HG03280 (cell line): Measurements from ENCODE around the gene NUDT2.
A peak's percentile ranks its signal among the peaks of the same experiment; 100 is the strongest.
"Not testable (repeated sequence)": the region's sequence is repeated elsewhere in the genome, so short reads cannot be mapped to it uniquely, and the experiment has no call there.

Source experiments
- ATAC-seq: cut with Tn5 transposase; IDR thresholded peaks from one replicate; pipeline ENCODE4 v1.9.1; 2021; ENCODE audit warnings: mild to moderate bottlenecking, moderate library complexity; ENCODE audit not compliant: unreplicated experiment

NUDT2 gene

DNA sequence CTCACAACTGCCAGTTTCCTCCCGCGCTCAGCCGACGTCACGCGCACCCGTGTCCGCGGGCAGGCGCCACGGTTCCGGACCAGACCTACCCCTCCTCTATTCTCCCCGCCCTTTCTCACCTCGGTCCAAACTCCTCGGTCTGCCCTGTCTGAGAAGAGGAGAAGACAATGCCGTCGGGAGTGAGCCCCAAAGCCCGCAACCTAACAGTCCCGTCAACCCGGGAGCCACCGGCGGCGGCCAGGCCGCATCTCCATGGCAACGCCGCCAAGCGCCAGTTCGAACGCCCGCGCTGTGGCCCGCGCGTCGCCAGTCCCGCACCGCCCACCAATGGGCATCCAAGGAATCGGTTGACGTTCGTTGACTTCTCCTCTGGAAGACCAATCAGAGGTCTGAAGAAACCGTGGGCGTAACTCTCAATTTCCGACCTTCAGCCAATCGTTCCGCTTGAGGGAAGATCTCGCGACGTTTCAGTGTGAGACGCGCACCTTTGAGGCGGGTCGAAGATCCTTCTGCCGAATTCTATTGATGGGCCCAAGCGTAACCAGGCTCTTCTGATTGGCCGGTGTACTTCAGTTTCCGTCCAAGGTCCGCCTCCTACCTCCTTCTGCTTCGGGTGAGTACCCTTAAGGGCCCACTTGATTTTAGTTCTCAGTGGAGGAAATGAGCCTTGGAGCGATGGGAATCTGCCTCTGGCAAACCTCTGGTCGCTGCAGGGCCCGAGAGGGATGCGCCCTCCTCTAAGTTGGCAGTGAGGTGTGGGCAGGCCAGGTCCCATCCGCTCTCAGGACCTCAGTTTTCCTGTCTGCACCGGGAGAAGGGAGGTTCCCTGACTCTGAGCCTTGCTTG, at the start of gene NUDT2, which contains the start of gene KIF24:
Gene NUDT2 (plus strand): TSS at position 583 of the 846 bp plus-strand sequence. CDS start 9,471 bp downstream, outside the sequence.
Gene KIF24 (minus strand): TSS at position 282 of the 846 bp plus-strand sequence. CDS start 17,922 bp downstream, outside the sequence.
- peak; percentile 91 for ATAC-seq

DNA sequence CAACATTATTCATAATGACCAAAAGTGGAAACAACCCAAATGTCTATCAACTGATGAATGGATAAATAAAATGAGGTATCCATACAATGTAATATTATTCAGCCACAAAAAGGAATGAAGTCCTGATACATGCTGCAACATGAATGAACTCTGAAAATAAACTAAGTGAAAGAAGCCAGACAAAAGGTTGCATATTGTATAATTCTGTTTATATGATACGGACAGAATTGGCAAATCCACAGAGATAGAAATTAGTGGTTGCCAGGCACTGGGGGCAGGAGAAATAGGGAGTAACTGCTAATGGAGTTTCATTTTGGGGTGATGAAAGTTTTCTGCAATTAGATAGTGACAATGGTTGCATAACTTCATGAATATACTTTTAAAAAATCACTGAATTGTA, 47.3 kb upstream of the NUDT2 start:
- no peak for ATAC-seq

DNA sequence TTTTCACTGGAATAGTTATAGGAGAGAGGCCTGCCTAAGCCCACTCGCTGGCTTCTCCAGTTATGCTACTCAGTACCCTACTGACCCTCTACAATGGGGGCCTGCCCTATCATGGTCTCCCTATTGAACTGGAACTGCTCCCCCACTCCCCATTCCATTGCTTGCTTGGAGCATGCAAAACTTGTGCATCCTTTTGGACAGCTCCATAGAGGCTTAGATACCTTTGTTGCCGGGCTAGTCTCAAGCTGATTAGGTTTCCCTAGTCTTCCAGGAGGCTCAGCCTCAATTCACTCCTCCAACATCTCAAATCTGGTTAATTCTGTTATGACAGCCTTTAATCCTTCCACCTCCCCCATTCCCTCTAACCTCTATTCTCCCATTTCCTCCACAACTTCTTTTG, 40.2 kb upstream of the NUDT2 start:
- no peak for ATAC-seq

DNA sequence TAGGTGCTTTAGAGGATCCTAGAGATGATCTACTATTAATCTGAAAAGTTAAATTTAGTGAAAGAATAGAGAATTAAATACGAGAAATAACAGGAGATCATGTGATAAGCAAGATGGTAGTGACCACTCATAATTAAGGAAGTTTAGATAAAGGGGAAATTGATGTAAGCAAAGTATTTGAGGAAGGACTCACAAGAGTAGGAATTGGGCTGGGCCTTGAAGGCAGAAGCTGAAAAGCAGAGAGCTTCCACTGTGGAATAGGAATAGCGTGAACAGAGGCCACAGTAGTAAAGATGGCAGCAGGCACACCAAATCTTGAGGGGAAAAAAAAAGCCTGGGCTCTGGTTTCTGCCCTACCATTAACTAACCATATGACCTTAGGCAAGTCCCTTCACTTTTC, 38.3 kb upstream of the NUDT2 start:
- no peak for ATAC-seq

DNA sequence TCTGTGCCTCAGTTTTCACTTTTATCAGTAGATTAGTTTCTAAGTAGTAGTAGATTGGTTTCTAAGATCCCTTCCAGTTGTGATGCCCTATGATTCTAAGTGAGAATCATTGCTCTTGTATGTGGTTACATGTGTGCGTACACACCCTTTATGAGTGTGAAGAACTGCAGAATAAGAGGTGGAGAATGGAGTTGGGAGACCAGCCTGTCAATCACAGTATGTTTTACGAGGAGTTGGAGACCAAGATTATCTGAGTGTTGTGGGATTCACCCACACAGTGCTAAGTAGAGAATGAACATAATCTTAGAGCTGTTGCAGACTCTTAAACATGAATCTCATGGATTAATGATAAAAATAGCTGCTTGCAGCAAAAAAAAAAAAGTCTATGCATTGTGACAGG, 37.9 kb upstream of the NUDT2 start:
- ATAC-seq = no peak

DNA sequence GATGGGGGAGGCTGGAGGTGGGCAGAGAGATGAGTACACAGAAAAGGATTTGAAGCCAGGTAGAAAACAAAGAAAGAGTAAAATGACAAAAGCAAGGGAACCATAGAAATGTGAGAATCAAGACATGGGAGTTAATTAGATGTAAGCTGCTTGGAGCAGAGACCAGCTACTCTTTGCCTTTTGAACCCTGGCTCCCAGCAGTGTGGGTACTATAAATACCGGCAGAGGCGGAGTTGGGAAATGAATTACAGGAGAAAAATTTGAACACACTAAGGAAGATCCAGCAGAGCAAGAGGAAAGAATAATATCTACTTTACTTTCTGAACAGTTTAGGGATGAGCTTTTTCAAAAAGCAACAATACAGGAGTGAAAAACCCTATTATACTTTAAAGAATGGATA, 36.8 kb upstream of the NUDT2 start:
- no peak for ATAC-seq

DNA sequence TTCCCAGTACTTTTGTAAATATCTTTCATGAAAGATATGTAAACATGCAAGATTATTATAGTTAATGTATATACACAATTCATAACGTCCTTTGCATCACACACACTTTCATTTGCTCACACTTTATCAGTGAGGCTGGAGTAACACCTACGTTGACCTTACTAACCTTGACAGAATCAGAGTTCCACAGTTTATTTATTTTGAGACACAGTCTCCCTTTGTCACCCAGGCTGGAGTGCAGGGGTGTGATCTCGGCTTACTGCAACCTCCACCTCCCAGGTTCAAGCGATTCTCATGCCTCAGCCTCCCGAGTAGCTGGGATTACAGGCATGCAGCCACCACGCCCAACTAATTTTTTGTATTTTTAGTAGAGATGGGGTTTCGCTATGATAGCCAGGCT, 28.3 kb upstream of the NUDT2 start:
- ATAC-seq = not testable (repeated sequence)

DNA sequence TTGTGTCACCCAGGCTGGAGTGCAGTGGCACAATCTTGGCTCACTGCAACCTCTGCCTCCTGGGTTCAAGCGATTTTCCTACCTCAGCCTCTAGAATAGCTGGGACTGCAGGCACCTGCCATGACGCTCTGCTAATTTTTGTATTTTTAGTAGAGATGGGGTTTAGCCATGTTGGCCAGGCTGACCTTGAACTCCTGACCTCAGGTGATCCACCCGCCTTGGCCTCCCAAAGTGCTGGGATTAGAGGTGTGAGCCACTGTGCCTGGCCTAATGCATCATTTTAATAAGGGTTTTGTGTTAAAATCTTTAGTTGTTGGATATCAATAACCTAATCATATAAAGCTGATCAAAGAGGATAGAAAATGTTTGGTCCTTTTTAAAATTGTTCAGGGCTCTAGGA, 21.1 kb upstream of the NUDT2 start:
- not testable (repeated sequence) for ATAC-seq

DNA sequence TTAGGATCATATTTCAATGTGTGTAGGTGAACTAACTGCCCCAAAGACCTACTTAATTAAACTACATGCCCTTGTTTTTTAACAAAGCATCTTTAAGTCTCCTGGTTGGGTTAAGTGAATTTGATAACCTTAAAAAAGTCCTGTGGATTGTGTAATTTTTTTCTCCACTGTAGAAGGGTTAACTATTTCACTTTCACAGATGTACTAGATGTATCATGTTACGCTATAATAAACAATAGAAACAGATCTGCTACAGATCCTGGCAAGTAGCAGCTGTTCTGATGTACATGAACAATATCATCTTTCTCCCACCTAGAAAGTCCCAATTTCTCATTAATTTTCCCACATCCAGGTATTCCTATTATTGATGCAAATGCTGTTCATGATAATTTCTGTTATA, 19.2 kb upstream of the NUDT2 start:
- ATAC-seq = no peak

DNA sequence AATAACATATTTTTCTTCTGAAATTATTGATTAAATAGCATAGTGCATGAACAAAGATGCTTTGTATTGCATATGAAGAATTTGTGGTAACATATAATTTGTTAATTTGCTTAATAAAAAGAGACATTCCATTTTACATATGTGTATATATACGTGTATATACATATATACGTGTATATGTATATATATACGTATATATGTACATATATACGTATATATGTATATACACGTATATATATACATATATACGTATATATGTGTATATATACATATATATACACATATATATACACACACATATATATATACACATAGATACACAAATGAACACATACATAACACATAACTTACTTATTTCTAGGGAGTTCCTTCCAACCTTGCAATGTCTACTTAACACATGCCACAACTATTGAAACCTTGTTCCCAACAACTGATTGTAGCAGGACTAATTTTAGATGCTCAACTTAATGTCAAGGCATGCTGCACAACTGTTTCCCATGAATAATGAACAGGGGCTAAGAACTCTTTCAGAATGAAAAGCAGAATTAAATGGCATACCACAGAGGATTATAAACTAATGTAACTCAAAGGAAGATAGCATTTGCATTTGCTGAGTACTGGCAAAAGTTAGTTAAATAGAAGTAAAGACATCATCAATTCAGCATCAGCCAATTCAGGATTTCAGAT, 17.7 kb upstream of the NUDT2 start:
- no peak for ATAC-seq

DNA sequence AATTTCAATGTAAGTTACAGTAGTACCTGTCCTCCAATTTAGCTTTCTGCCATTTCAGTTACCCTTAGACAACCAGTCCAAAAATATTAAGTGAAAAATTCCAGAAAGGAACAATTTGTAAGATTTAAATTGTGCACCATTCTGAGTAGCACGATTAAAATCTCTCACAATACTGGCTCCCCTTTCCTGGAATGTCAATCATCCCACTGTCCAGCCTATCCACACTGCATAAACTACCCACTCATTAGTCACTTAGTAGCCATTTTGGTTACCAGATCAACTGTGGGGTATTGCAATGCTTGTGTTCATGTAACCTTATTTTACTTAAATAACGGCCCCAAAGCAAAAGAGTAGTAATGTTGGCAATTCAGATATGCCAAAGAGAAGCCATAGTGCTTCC, 11.9 kb upstream of the NUDT2 start:
- ATAC-seq = no peak

DNA sequence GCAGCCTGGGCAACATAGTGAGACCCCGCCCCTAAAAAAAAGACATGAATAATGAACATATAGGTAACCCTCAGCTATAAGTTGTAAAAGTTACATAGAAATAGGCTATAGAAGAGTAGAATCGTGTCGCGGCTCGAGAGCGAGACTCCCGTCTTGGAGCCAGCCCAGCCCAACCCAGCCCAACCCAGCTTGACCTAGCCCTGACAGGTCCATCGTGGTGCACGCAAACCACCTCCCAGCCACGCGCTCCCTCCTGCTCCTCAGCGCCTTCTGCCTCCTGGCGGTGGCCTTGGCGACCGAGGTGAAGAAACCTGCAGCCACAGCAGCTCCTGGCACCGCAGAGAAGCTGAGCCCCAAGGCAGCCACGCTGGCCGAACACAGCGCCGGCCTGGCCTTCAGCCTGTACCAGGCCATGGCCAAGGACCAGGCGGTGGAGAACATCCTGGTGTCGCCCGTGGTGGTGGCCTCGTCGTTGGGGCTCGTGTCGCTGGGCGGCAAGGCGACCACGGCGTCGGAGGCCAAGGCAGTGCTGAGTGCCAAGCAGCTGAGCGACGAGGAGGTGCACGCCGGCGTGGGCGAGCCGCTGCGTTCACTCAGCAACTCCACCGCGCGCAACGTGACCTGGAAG, 11.1 kb upstream of the NUDT2 start:
- ATAC-seq = no peak

DNA sequence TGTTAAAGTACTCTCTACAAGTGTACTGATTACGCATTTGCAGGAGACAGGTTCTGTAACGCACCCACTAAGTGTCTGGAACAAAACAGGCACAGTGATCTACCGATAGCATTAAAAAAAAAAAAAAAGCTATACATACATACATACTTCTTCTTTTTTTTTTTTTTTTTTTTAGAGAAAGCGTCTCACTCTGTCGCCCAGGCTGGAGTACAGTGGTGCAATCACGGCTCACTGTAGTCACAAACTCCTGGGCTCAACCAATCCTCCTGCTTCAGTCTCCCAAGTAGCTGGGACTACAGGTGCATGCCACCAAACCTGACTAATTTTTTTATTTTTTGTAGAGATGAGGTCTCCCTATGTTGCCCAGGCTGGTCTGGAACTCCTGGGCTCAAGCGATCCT, 7.9 kb upstream of the NUDT2 start:
- ATAC-seq = no peak

DNA sequence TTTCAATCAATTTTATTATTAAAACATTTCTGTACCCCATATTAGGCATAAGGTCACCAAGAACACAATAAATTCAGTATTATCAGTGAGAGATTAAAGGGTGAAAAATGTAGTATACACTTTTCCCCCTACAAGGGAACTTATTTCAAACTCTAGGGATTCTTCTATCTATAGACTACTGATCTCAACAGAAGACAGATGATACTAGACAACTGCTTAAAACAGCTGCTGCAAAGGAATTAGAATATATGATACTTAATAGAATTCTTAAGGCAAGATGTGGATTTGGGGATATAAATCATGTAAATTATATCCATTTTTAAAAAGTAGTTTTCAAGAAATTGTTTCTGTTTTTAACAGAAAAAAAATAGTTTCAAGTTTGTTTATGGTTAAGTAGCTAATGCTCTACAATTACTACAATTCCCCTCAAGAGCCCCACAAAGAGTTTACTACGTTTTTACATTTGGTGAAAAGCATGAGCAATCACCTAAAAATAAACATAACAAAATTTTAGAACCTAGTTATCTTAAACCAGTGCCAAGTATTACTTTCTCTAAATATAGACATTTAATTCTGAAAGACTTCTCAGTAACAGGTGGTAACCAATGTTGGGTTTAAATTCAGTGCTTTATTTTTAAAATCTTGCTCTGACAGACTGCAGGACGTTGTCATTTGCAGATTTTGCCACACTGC, 6.3 kb upstream of the NUDT2 start:
- no peak for ATAC-seq

DNA sequence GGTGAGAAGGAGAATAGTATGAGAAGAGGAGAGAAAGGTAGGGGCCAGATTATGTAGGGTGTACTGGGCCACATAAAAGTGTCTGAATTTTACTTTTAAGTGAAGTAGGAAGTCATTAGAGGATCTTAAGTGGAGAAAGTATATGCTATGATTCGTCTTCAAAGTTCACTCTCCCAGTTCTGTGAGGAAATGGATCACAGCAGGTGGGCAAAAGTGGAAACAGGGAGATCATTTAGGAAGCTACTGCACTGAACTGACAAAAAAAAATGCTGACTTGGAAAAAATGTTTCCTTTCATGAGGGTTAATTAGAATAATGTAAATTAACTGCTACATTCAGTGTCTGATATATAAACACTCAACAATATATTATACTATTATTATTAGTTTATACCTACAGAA, 2.7 kb upstream of the NUDT2 start:
- ATAC-seq = no peak

DNA sequence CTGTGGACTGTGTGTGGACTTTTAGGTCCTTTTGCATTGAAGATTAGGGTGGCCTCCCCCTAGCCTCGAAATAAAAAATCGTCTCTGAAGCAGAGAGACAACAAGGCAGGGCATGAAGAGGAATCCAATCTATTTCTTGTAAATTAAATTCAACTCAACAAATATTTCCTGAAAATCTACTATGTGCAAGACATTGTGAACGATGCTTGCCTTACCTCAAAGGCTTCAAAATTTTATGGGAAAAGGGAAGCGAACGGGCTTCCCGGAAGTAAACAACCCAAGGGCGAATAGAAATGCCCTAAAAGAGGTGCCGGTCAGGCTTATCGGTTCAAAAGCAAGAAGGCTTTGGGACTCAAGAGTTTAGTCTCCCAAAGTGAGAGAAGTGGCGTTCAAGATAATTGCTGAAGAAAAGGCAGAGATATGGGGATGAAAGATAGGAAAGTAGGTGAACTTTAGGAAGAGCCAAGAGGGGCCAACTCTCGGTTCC, 826 bp upstream of the NUDT2 start:
- peak; percentile 3 for ATAC-seq

DNA sequence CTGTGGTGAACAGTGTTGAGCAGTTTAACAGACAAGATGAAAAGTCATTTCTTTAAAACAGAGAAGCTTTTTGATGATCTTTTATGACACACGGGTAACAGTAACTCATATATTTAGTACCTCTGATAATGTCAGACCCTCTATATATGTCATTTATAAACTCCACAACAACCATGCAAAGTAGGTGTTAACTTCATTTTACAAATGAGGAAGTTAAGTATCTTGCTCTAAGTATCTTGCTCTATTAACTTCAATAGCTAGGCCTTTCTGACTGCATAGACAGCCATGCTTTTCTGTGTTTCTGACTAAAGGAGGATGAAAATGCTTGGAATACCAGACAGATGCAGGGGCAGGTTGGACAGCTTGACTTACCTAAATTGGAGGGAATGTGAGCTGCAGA, 1.8 kb downstream of the NUDT2 start:
- no peak for ATAC-seq

DNA sequence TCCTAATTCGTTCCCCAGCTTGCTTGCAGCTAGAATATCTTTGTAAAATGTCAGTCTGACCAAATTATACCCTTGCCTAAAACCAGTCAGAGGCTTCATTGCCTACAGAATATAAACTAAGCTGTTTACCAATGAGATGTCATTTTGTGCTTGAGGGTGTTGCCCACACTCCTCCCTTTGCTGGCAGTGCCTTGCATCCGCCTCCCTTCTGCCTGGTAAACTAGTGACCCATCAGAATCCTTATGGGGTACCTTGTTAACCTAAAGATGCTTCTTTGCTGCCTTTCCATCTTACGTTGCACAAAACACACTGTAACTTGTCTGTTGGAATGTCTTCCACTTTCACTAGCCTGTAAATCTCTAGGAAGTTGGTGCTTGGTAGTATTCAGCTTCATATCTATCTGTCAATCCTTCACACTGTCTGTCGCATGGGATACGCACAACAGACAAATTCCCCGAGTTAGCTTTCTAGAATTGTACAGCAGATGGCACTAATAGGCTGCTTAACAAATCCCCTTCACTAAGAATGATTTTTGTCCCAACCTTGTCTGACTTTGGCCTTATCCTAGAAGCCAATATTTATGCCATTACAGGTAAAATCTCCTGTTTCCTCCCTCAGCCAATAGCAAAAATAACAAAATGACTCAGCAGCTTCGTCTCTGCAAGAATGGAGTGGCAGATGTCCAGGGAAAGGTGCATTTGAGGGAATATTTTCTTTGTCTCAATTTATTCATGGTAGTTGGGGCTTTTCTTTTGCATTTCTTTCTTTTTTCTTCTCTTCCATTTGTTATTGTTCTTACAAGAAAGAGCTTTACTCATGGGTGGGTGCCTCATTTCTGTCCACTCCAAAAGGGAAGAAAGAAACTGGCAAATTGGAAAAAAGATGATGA, 3.0 kb downstream of the NUDT2 start:
- ATAC-seq = no peak

DNA sequence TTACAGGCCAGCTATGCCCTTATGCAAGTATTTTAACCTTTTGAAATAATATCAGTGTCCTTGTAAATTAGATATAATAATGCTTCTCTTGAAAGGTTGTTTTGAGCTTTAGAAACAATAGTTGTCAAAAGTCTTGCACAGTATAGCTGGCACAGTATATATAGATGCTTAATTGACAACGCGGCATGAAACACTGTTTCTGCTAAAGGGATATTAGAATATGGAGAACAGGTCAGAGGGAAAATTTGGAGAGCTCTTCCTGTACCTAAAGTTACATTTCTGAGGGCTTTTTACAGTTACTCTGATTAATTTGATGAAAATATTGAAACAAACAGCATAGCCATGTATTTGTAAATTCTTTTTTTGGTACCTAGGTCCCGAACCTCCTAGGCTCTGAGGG, 4.5 kb downstream of the NUDT2 start:
- no peak for ATAC-seq

DNA sequence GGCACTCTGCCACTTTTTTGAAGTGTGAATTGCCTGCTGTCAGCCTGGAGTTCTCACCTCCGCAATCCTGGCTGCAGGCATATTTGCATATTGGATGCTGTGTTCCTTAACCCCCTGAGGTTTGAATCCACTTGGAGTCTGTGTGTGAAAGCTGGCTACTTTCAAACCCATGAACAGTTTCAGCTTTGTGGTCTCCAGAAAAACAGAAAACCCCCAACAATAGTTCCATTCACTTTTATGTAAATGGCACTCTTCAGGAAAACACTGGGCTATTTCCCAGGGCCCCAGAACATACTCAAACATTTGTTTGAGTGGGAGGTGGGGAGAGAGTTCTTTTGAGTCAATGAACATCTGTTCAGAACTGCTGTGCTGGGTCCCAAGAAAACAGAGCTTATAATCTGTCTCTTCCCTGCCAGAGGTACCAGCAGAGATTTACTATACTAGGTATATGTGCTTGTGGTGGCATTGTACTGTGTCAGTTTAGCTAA, 5.0 kb downstream of the NUDT2 start:
- no peak for ATAC-seq
